Left renal pelvis (tissue), 4 donors: Measurements from ENCODE around the gene ODC1. TPM values are rescaled to one million over a fixed set of nuclear protein-coding genes. Genes with fewer than 3 reads are reported as not detected.

ENCODE experiments used
- DNase-seq, 4 donors: peaks; one replicate each; pipeline ENCODE4 v3.0.0-alpha.2; 2013; ENCODE audit warnings: low read depth in 4 of 4, low spot score in 3 of 4
- polyA plus RNA-seq, 4 donors: library from polyadenylated mRNA; unstranded; fragments of 120-200 nt; gene quantifications; one replicate each; pipeline ENCODE4 v1.2.1, GENCODE V29; 2013; ENCODE audit not compliant: insufficient read length in 4 of 4

ODC1 gene
- polyA plus RNA-seq, 4 donors: 103 to 444 (median 385) TPM

DNA sequence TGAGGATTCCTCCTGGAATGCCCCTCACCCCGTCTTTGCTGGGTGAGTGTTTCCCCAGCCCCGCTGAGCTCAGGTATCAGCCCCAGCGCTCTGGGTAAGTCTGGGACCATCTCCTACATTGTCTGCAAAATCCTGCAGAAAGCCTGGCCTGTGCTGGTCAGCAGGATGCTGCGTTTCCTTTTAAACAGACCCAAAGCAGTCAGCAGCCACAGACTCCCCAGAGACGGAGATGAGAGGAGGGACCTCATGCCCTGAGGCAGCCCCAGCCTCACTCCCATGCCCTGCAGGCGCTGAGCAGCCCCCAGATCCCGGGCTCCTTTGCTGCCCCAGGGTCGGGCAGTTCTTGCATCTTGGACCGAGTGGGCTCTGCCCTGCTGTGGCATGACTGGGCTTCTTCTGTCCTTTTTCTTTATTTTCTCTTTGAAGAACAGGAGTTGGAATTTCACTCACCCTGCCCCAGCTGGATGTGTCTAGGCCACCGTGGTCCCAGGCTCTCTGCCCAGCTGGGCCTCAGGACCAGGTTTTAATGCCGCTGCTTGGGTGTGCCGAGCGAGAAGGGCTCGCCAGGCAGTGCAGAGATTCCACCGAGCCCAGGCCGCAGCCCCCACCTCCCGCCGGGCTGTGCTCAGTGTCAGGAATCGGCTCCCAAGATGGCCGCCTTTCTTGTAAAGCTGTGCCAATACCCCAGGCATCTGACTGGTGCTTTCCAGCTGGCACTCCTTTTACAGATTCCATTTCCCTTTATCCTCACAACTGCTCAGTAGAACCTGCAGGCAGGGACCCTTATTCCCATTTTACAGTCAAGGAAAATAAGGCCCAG lies 43.6 kb downstream of the ODC1 start:
- DNase-seq: no peak

- DNase-seq: no peak
Observed at GRCh38 chr2:10402653-10403215, 45.4 kb downstream of the ODC1 start.

DNA sequence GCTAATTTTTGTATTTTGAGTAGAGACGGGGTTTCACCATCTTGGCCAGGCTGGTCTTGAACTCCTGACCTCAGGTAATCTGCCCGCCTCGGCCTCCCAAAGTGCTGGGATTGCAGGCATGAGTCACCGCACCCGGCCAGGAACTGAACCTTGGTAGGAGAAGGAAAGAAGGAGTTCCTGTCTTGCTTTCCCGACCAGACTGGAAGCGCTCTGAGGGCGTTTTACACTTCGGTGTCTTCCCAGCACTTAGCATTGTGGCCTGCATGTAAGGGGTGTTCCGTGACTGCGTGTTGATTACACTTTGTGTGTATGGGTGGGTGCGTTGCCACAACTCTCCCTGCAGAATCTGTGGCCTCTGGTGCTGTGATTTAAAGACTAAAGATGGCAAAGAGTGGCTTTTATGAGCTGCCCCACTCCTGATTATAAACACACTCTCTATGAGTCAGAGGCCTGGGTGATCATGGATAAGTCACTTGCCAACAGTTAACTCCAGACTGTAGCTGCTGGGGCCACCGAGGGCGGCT lies 46.0 kb downstream of the ODC1 start:
- DNase-seq: no peak

DNA sequence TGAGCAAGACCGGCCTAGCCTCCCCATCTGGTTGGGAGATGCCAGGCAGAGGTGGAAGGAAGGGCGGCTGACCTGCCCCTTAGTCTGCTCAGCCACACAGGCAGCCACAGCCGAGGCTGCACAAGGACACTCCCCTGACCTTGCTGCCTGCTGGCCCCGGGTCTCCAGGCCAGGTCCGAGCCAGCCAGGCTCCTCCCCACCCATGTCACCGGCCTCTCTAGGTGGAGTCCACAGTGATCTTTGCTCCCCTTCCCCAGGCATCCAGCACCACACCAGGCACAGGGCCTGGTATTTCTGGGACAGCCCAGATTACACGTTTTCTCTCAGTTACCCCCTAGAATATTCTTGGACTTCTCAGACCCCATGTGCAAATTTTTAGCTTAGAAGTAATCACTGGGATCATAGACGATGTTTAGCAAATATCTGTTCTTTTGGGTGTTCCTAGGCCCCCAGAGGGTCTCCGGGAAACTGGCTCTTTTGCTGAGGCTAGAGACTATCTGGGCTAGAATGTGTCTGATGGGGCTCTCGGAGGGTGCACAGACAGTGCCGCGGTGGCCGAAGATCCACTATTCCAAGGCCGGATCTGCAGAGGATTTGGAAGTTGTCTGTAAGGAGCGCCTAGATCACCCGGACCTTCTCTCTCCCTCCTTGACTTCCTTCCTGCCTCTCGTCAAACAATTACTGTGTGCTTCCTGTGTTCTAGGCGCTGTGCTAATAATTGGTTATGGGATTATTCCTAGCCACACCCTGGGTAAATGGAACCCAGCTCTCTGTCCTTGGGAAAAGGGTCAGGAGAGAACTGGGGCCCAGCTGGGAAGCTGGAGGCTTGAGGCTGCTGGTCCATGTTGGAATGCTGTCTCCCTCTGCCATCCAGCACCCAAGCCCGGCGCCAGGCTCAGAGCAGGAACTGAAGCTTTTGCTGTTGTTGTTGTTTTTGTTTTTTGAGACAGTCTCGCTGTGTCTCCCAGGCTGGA lies 46.9 kb downstream of the ODC1 start:
- DNase-seq: no peak

- no peak for DNase-seq
Observed at GRCh38 chr2:10400568-10400977, 47.6 kb downstream of the ODC1 start.

GRCh38 chr2:10400002-10400401 lies 48.1 kb downstream of the ODC1 start:
- DNase-seq: no peak

- no peak for DNase-seq
Observed at GRCh38 chr2:10399358-10399757, 48.8 kb downstream of the ODC1 start.

GRCh38 chr2:10398496-10398895 lies 49.6 kb downstream of the ODC1 start:
- DNase-seq: no peak

- DNase-seq: no peak
Observed at GRCh38 chr2:10397878-10398277, 50.2 kb downstream of the ODC1 start.

GRCh38 chr2:10397297-10397875 lies 50.7 kb downstream of the ODC1 start:
- no peak for DNase-seq

DNA sequence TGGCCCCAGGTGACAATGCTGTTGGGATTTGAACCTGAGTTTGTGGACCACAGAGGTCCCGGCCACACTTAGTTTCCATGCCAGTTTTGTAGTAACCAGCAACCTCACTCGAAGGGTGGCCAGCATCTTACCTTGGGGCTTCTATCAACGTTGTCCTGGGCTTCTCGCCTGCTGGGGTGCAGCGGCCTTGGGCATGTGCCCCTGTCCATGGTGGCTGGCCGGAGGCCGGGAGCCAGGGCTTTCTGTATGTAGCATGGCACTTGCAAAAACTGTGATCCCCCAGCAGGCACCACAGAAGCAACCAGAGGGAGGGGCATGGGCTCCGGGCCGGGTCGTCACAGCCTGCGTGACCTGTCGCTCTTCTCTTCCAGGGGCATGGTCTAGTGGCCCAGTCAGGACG lies 51.7 kb downstream of the ODC1 start:
- no peak for DNase-seq

DNA sequence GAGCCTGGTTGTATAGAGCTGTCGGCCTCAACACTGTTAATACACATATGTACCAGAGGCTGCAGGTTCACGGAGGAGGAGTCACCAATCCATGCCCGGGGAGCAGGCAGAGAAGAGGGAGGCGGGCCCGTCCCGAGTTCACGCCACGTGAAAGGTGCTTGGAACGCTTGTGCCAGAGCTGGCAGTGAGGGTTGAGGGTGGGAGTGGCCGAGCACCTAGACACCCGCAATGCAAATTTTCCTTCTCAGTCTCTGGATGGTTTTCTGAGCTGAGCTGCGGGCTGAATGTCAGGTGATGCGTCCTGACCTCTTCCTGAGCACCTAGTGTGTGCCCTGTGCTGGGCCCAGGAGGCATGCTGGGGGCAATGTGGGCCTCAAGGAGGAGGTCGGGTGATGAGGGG lies 52.2 kb downstream of the ODC1 start:
- no peak for DNase-seq

- no peak for DNase-seq
Observed at GRCh38 chr2:10393640-10393982, 54.5 kb downstream of the ODC1 start.

- no peak for DNase-seq
Observed at GRCh38 chr2:10392951-10393639, 55.0 kb downstream of the ODC1 start.

- no peak for DNase-seq
Observed at GRCh38 chr2:10392548-10392947, 55.6 kb downstream of the ODC1 start.

GRCh38 chr2:10392100-10392499 lies 56.0 kb downstream of the ODC1 start:
- no peak for DNase-seq

DNA sequence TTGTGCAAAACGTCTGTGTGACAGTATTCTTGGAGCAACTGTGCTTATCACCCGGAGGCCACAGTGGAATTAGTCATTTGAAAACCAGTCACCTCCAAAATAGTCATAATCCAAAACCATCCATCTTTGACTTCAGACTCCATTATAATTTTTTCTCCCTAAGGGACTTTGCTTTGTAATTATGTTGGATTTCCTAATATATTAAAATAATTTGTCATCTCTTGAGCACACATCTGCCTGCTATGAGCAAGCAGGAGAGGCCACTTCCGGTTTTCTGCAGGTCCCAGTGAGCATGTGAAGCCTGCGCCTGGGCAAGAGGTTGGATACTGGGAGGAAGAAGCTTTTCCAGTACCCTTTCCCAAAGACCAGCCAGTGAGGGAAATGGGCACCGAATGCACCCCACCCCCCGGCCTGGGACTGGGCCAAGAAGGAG lies 57.7 kb downstream of the ODC1 start:
- no peak for DNase-seq
